D721Med (cell line): Measurements from ENCODE around the gene PIK3CB.

Experiments used
- DNase-seq: peaks from one replicate; pipeline ENCODE4 v3.0.0; 2011; ENCODE audit warnings: low spot score; ENCODE audit not compliant: insufficient read length
- FAIRE-seq: peaks from 2 replicates; lab custom pipeline; 2011; peaks lifted over from hg19 to GRCh38; lab: Jason Lieb, UNC
- TF ChIP-seq, protein P1 (sequence below): IDR thresholded peaks from 2 replicates; pipeline ENCODE4 v1.5.1; 2012; ENCODE audit warnings: mild to moderate bottlenecking, control low read depth; ENCODE audit not compliant: insufficient read depth; ENCODE audit errors: missing control alignments

Gene PIK3CB

DNA sequence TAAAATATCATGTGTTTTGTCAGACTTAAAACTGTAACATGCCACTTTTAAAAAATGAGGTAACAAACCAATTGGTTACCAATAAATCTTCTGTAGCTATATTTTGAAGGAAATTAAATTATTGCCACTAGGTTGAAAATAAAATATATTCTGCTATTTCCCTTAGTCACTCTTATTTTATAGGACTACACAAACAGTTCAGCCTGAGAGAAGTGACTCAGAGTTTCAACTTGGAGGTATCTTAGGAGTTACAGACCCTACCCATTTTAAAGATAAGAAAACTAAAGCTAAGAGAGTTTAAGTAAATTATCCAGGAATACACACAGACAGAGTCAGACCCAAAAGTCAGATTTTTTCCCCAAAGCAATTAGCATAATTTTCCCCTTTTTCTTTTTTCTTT, 65.1 kb downstream of the PIK3CB start:
- TF ChIP-seq, protein P1, sequence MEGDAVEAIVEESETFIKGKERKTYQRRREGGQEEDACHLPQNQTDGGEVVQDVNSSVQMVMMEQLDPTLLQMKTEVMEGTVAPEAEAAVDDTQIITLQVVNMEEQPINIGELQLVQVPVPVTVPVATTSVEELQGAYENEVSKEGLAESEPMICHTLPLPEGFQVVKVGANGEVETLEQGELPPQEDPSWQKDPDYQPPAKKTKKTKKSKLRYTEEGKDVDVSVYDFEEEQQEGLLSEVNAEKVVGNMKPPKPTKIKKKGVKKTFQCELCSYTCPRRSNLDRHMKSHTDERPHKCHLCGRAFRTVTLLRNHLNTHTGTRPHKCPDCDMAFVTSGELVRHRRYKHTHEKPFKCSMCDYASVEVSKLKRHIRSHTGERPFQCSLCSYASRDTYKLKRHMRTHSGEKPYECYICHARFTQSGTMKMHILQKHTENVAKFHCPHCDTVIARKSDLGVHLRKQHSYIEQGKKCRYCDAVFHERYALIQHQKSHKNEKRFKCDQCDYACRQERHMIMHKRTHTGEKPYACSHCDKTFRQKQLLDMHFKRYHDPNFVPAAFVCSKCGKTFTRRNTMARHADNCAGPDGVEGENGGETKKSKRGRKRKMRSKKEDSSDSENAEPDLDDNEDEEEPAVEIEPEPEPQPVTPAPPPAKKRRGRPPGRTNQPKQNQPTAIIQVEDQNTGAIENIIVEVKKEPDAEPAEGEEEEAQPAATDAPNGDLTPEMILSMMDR = no peak
- FAIRE-seq (no peak), DNase-seq (no peak)

DNA sequence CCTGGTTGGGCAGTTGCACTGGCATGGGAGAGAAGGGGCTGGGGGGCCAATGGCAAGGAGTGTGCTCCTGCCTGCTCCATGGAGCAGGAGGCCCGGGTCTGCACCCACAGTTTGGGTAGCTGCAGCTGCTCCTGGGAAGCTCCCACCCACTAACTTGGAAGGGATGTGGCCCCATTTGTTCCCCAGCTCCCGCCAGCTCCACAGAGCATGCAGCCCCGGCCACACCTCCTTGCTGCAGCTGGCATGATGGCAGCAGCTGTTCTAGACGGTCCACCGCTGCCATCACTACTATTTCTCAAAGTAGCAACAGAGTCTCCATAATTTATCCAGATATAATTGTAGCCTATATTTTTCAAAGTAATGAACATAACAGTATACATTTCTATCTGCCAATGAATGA, 65.8 kb downstream of the PIK3CB start:
- FAIRE-seq (no peak), DNase-seq (no peak)
- TF ChIP-seq, protein P1 = no peak

DNA sequence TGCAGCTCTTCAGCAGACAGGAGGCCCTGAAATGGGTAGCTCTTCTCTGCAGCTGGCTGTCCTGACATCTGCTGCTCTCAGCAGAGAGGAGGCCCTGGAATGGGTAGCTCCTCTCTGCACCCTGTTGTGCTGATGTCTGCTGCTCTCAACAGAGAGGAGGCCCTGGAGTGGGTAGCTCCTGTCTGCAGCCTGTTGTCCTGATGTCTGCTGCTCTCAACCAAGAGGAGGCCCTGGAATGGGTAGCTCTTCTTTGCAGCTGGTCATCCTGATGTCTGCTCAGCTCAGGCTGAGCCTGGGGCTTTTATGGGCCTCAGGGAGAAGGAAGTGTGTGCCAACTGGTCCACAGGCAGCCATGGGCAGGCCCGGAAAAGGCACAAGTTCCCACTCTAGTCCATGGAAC, 66.6 kb downstream of the PIK3CB start:
- FAIRE-seq (no peak), DNase-seq (no peak)
- TF ChIP-seq, protein P1 = no peak

- no peak for FAIRE-seq
- DNase-seq = no peak
- TF ChIP-seq, protein P1 = no peak
These were observed 67.1 kb downstream of the PIK3CB start for GRCh38 chr3:138767498-138768104.

- FAIRE-seq (no peak), DNase-seq (no peak)
- TF ChIP-seq, protein P1 = no peak
These were observed 73.7 kb downstream of the PIK3CB start for GRCh38 chr3:138761002-138761401.

GRCh38 chr3:138748190-138748589, 86.5 kb downstream of the PIK3CB start:
- FAIRE-seq (no peak), DNase-seq (no peak)
- TF ChIP-seq, protein P1 = no peak

DNA sequence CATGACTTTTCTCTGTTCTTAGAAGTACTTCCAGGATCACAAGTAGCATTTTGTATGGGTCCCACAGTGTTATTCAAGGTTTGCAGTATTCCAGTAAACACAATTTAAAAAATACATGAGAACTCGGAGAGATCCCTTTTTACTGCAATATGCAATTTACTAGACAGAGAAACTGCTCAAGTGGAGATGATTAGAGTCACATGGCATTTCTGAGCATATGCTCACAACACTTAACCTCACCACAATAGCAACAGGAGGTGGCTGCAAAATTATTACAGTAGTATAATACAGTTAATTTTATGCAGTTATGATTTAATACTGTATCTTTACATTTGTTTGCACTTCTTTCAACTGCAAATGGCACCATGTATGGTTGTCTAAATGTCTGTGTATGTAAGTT, 87.5 kb downstream of the PIK3CB start:
- no peak for DNase-seq
- FAIRE-seq = no peak
- TF ChIP-seq, protein P1 = no peak
